PC-9 (cell line): ENCODE results near the gene KLHL8.

Experiments
- CTCF ChIP-seq: fragments of 200-600 bp; sonication (generic); conservative IDR thresholded peaks from 2 replicates; pipeline ENCODE4 v1.6.1; 2017; ENCODE audit warnings: mixed run types, antibody characterized with exemption, mild to moderate bottlenecking, moderate library complexity
- EZH2 ChIP-seq: fragments of 200-600 bp; sonication (generic); IDR thresholded peaks from 2 replicates; pipeline ENCODE4 v1.8.0; 2017; ENCODE audit warnings: antibody characterized with exemption, low read depth

- no peak for TF ChIP-seq CTCF
- no peak for TF ChIP-seq EZH2
Observed at GRCh38 chr4:87180767-87181166, 39.7 kb downstream of the KLHL8 start.
